Spleen (tissue), 7 donors: ENCODE results near the gene HGS.

Experiments
- POLR2A ChIP-seq, 3 donors: fragments of 450-650 bp; IDR thresholded peaks; one replicate each; pipeline ENCODE4 v1.5.1; 2017; ENCODE audit warnings: antibody characterized with exemption in 3 of 3, mild to moderate bottlenecking in 1 of 3
- POLR2AphosphoS5 ChIP-seq, 3 donors: sonication (generic); formaldehyde crosslinking; IDR thresholded peaks; one replicate each; pipeline ENCODE4 v1.5.1; 2017; ENCODE audit warnings: antibody characterized with exemption in 3 of 3
- TF ChIP-seq, protein P1 (sequence below), 11 experiments: fragments of 200-600 bp in 7 of 11; fragments of 450-650 bp in 4 of 11; sonication (generic) in 4 of 11; IDR thresholded peaks in 8 of 11; conservative IDR thresholded peaks in 3 of 11; 1 replicate in 7 of 11; 2 replicates in 4 of 11; pipeline versions ENCODE4 v1.4.0 to v1.8.0; 2016 to 2021; ENCODE audit warnings: antibody characterized with exemption in 11 of 11, inconsistent platforms in 4 of 11, mild to moderate bottlenecking in 1 of 11
- donor health status: DM: no; HTN: no; CAD: no; lungs with moderate emphysema.
- donor health status: DM: no; HTN: no; CAD: no.
- donor health status: DM: no; HTN: no; CAD: no.

DNA sequence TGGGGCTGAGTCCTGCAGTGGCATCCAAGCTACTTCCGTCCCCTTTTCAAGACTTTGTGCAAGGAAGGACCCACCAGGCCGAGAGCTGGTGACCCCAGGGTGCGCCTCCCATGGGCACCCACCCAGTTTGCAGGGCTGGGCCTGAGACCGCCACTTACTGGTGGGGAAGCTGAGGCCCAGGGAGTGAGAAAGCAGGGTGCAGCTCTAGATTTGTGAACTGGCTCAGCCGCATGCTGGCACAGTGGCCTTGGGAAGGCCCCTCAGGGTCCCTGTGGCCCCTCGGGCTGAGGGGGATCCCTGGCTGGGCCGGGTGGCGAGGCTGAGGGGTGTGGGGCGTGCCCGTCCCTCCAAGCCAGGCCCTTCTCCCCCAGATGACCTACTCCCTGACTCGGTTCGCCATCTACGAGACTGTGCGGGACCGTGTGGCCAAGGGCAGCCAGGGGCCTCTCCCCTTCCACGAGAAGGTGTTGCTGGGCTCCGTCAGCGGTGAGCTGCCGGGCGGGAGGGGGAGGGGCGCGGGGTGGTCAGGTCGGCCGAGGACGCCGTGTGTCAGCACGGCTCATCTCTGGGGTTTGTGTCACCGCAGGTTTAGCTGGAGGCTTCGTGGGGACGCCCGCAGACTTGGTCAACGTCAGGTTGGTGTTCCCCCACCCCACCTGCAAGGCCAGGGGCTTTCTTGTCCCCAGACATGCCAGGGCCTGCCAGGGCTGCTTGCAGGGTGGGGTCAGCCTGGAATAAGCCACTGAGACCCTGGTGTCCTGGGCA lies 31.5 kb downstream of the HGS start:
- TF ChIP-seq, protein P1, sequence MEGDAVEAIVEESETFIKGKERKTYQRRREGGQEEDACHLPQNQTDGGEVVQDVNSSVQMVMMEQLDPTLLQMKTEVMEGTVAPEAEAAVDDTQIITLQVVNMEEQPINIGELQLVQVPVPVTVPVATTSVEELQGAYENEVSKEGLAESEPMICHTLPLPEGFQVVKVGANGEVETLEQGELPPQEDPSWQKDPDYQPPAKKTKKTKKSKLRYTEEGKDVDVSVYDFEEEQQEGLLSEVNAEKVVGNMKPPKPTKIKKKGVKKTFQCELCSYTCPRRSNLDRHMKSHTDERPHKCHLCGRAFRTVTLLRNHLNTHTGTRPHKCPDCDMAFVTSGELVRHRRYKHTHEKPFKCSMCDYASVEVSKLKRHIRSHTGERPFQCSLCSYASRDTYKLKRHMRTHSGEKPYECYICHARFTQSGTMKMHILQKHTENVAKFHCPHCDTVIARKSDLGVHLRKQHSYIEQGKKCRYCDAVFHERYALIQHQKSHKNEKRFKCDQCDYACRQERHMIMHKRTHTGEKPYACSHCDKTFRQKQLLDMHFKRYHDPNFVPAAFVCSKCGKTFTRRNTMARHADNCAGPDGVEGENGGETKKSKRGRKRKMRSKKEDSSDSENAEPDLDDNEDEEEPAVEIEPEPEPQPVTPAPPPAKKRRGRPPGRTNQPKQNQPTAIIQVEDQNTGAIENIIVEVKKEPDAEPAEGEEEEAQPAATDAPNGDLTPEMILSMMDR (IDR thresholded peaks at IDR 0.05 in 8 of 11, conservative IDR thresholded peaks at IDR 0.05 in 3 of 11) = no peak
- TF ChIP-seq POLR2A (IDR thresholded peaks at IDR 0.05) (no peak), POLR2AphosphoS5 (IDR thresholded peaks at IDR 0.05) (no peak)
